HEK293T (cell line): ENCODE results near the gene SMPDL3B.
"Not testable (repeated sequence)": the region's sequence is repeated elsewhere in the genome, so short reads cannot be mapped to it uniquely, and the experiment has no call there.

Experiments used
- CTCF ChIA-PET: fragments of 350-600 bp; formaldehyde crosslinking; extraction: SDS; loops from one replicate; lab custom pipeline; 2021; ENCODE audit warnings: antibody characterized with exemption, inconsistent platforms; lab: Yijun Ruan, JAX
- POLR2A ChIA-PET: fragments of 350-600 bp; formaldehyde crosslinking; extraction: SDS; loops from one replicate; lab custom pipeline; 2020; ENCODE audit warnings: antibody characterized with exemption, inconsistent platforms; lab: Yijun Ruan, JAX
- DNase-seq: peaks from one replicate; pipeline ENCODE4 v3.0.0; 2012; ENCODE audit warnings: mixed read lengths; ENCODE audit errors: extremely low spot score
- BHLHE40 ChIP-seq: fragments of 450-650 bp; IDR thresholded peaks from 2 replicates; pipeline ENCODE4 v1.6.1; 2016; ENCODE audit warnings: mild to moderate bottlenecking, moderate library complexity, borderline replicate concordance
- ZNF384 ChIP-seq: fragments of 450-650 bp; IDR thresholded peaks from 2 replicates; pipeline ENCODE4 v1.6.1; 2016

The SMPDL3B gene

GRCh38 chr1:28002600-28002999 is 67.8 kb downstream of the SMPDL3B start:
- no peak for DNase-seq
- ChIA-PET CTCF (no interaction called here), POLR2A (no interaction called here)
- TF ChIP-seq BHLHE40 (no peak), ZNF384 (no peak)

GRCh38 chr1:28003117-28003516 is 68.3 kb downstream of the SMPDL3B start:
- DNase-seq, CTCF ChIA-PET, POLR2A ChIA-PET: not testable (repeated sequence)
